HG02642 (cell line): ENCODE results near the gene ZNF708.
"Not testable (repeated sequence)": the region's sequence is repeated elsewhere in the genome, so short reads cannot be mapped to it uniquely, and the experiment has no call there.

Source experiments
- ATAC-seq: cut with Tn5 transposase; IDR thresholded peaks from one replicate; pipeline ENCODE4 v1.9.1; 2021; ENCODE audit warnings: mild to moderate bottlenecking; ENCODE audit not compliant: unreplicated experiment, poor library complexity

The ZNF708 gene

DNA sequence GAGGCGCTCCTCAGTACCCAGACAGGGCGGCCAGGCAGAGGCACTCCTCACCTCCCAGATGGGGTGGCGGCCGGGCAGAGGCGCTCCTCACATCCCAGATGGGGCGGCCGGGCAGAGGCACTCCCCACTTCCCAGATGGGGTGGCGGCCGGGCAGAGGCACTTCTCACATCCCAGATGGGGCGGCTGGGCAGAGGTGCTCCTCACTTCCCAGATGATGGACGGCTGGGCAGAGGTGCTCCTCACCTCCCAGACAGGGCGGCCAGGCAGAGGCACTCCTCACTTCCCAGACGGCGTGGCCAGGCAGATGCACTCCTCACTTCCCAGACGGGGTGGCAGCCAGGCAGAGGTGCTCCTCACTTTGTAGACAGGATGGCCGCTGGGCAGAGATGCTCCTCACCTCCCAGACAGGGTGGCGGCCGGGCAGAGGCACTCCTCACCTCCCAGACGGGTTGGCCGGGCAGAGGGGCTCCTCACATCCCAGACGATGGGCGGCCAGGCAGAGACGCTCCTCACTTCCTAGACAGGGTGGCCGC, 68.3 kb downstream of the ZNF708 start:
- not testable (repeated sequence) for ATAC-seq

DNA sequence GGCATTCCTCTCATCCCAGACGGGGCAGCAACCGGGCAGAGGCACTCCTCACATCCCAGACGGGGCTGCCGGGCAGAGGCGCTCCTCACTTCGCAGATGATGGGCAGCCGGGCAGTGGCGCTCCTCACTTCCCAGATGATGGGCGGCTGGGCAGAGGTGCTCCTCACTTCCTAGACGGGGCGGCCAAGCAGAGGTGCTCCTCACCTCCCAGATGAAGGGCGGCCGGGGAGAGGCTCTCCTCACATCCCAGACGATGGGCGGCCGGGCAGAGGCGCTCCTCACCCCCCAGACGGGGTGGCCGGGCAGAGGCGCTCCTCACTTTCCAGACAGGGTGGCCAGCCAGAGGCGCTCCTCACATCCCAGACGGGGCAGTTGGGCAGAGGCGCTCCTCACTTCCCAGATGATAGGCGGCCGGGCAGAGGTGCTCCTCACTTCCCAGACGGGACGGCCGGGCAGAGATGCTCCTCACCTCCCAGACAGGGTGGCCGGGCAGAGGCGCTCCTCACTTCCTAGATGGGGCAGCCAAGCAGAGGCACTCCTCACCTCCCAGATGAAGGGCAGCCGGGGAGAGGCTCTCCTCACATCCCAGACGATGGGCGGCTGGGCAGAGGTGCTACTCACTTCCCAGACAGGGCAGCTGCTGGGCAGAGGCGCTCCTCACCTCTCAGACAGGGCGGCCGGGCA, 68.9 kb downstream of the ZNF708 start:
- ATAC-seq, result no peak

DNA sequence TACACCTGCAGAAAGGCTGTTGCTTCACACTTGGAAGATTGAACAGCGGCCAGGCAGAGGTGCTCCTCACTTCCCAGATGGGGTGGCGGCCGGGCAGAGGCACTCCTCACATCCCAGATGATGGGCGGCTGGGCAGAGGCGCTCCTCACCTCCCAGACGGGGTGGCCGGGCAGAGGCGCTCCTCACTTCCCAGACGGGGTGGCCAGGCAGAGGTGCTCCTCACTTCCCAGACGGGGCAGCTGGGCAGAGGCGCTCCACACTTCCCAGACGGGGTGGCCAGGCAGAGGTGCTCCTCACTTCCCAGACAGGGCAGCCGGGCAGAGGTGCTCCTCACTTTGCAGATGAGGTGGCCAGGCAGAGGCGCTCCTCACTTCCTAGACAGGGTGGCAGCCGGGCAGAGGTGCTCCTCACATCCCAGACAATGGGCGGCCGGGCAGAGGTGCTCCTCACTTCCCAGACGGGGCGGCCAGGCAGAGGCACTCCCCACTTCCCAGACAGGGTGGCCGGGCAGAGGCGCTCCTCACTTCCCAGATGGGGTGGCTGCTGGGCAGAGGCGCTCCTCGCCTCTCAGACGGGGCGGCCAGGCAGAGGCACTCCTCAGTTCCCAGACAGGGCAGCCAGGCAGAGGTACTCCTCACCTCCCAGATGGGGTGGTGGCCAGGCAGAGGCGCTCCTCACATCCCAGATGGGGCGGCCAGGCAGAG, 69.6 kb downstream of the ZNF708 start:
- ATAC-seq, result not testable (repeated sequence)

DNA sequence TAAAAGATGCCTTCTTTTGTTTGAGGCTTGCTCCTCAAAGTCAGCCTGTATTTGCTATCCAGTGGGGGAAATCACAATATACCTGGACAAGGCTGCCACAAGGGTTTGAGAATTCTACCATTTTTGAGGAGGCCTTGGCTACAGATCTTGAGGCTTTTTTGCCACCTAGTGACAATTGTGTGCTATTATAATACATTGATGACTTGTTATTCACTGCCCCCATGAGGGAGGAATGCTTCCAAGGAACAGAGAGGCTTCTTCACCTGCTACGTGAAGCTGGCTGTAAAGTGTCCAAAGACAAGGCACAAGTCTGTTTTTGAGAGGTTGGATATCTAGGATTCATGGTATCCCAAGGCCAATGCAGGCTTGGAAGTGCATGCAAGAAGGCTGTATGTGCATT, 72.5 kb downstream of the ZNF708 start:
- no peak for ATAC-seq
